GM19397 (cell line): ENCODE data around the gene ADAT2.
A peak's percentile ranks its signal among the peaks of the same experiment; 100 is the strongest.
"Not testable (repeated sequence)": the region's sequence is repeated elsewhere in the genome, so short reads cannot be mapped to it uniquely, and the experiment has no call there.

Experiments used
- ATAC-seq: cut with Tn5 transposase; IDR thresholded peaks from one replicate; pipeline ENCODE4 v1.9.1; 2021; ENCODE audit warnings: mild to moderate bottlenecking, moderate library complexity; ENCODE audit not compliant: unreplicated experiment

ADAT2 gene

GRCh38 chr6:143450453-143451371 is at the start of gene ADAT2, which contains the start of gene PEX3:
Gene ADAT2 (minus strand): TSS chr6:143450695. CDS start chr6:143450658, 37 bp downstream.
Gene PEX3 (plus strand): TSS chr6:143450805. CDS start chr6:143451043, 238 bp downstream.
- ATAC-seq = peak; percentile 99

GRCh38 chr6:143498428-143498827 is 47.9 kb upstream of the ADAT2 start:
- no peak for ATAC-seq

GRCh38 chr6:143496974-143497373 is 46.5 kb upstream of the ADAT2 start:
- ATAC-seq = no peak

GRCh38 chr6:143490775-143491174 is 40.3 kb upstream of the ADAT2 start:
- ATAC-seq = no peak

GRCh38 chr6:143490244-143490643 is 39.7 kb upstream of the ADAT2 start:
- no peak for ATAC-seq

GRCh38 chr6:143486752-143487151 is 36.3 kb upstream of the ADAT2 start:
- ATAC-seq = no peak

GRCh38 chr6:143485967-143486366 is 35.5 kb upstream of the ADAT2 start:
- ATAC-seq = no peak

GRCh38 chr6:143482593-143482992 is 32.1 kb upstream of the ADAT2 start:
- ATAC-seq = no peak

- ATAC-seq = no peak
Measured at GRCh38 chr6:143478479-143479062, 28.1 kb upstream of the ADAT2 start.

GRCh38 chr6:143476545-143476944 is 26.1 kb upstream of the ADAT2 start:
- ATAC-seq = no peak

- ATAC-seq = no peak
Measured at GRCh38 chr6:143471822-143472221, 21.3 kb upstream of the ADAT2 start.

GRCh38 chr6:143468823-143469222 is 18.3 kb upstream of the ADAT2 start:
- not testable (repeated sequence) for ATAC-seq

- ATAC-seq = no peak
Measured at GRCh38 chr6:143468026-143468425, 17.5 kb upstream of the ADAT2 start.

GRCh38 chr6:143465546-143465945 is 15.1 kb upstream of the ADAT2 start:
- no peak for ATAC-seq

- no peak for ATAC-seq
Measured at GRCh38 chr6:143457563-143458359, 7.3 kb upstream of the ADAT2 start.

GRCh38 chr6:143451531-143451930 is 1.0 kb upstream of the ADAT2 start:
- ATAC-seq = no peak

- peak; percentile 8 for ATAC-seq
Measured at GRCh38 chr6:143449714-143450452, 612 bp downstream of the ADAT2 start.

GRCh38 chr6:143449082-143449713 is 1.3 kb downstream of the ADAT2 start:
- no peak for ATAC-seq

GRCh38 chr6:143447865-143448264 is 2.6 kb downstream of the ADAT2 start:
- ATAC-seq = not testable (repeated sequence)

GRCh38 chr6:143443096-143443495 is 7.4 kb downstream of the ADAT2 start:
- no peak for ATAC-seq
